Activated naive CD8-positive, alpha-beta T cell treated with anti-CD3 and anti-CD28 coated beads, Interleukin-2, amount 10 ng/mL, durations not matched to agents 7 days and 5 days (primary cell): Measurements from ENCODE around the gene VPS9D1. TPM values are rescaled to one million over a fixed set of nuclear protein-coding genes. Genes with fewer than 3 reads are reported as not detected.
"Not testable (repeated sequence)": the region's sequence is repeated elsewhere in the genome, so short reads cannot be mapped to it uniquely, and the experiment has no call there.

Experiments used
- ATAC-seq: fragments of 150-1000 bp; cut with Tn5 transposase; one replicate; pipeline ENCODE4 v1.10.0; 2021; ENCODE audit warnings: low read depth, moderate library complexity
- POLR2A ChIA-PET: fragments of 350-600 bp; sonication (Branson Sonifier 250); formaldehyde crosslinking; loops from one replicate; lab custom pipeline; 2021; ENCODE audit warnings: antibody characterized with exemption; lab: Charles Lee
- DNase-seq: peaks from one replicate; pipeline ENCODE4 v3.0.0; 2021
- H3K27ac Mint-ChIP-seq: one replicate; pipeline ENCODE4 v1.8.0; 2022; ENCODE audit warnings: mild to moderate bottlenecking, mixed read lengths
- H3K27me3 Mint-ChIP-seq: one replicate; pipeline ENCODE4 v1.8.0; 2022; ENCODE audit warnings: mild to moderate bottlenecking, moderate library complexity, mixed read lengths
- H3K36me3 Mint-ChIP-seq: one replicate; pipeline ENCODE4 v1.8.0; 2021; ENCODE audit warnings: mild to moderate bottlenecking, mixed read lengths
- H3K4me1 Mint-ChIP-seq: one replicate; pipeline ENCODE4 v1.8.0; 2021; ENCODE audit warnings: mixed read lengths
- H3K4me3 Mint-ChIP-seq: one replicate; pipeline ENCODE4 v1.8.0; 2022; ENCODE audit warnings: mild to moderate bottlenecking, moderate library complexity, mixed read lengths
- H3K9me3 Mint-ChIP-seq: one replicate; pipeline ENCODE4 v1.8.0; 2021; ENCODE audit warnings: mixed read lengths
- total RNA-seq, 2 experiments: library from RNA; stranded (reverse); gene quantifications; one replicate each; pipeline ENCODE4 v1.2.3, GENCODE V29; 2021

Gene VPS9D1
- total RNA-seq, 2 experiments from 2014 or later, result 10.3 to 12.8 TPM

DNA sequence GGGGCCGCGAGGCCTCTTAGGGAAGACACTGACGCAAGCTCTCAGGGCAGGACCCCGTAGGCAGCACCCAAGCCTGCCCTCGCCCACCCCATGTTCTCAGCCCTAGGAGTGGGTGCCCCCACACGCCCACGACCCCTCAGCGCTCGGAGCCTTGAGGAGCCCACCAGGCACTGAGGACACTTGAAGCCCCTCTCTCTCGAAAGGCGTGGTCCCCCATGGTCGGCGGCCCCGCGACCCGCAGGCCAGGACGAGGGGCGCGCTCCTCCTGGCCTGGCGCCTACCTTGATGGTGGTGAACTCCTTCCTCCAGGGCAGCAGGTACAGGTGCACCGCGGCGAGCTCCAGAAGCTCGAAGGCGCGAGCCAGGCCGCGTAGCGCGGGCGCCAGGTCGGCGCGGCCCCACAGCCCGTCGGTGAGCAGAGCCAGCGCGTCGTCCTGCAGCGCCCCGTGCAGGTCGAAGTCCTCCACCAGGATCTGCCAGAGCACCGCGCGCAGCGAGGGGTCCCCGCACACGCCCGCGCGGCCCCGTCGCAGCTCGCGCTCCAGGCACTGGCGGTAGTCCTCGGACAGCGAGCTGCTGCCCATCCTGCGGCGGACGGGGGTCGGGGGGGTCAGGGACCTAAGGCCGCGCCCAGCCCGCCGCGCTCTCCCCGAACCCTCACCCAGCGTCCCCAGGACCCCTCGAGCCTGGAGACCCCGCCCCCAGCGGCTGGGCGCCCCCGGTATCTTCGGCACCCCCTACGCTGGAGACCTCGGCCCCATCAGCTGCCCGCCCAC, 19.9 kb downstream of the VPS9D1 start:
- DNase-seq, result peak; percentile 78
- H3K9me3 Mint-ChIP-seq, result no peaks in the 10 kb centered on the region
- peak overlapping the region; percentile 74 for H3K27ac Mint-ChIP-seq
- peak overlapping the region; percentile 85 for H3K4me3 Mint-ChIP-seq
- POLR2A ChIA-PET, result interaction anchor here (0.5 to 5.1 kb wide), 14 partner anchors 10 to 216 kb away, joined by 3 to 28 read pairs (median 6); partner anchors contain the start of genes CDK10, TCF25, VPS9D1 and ZNF276
- H3K4me1 Mint-ChIP-seq, result peaks cover 13% of the 10 kb centered on the region
- H3K27me3 Mint-ChIP-seq, result no peaks in the 10 kb centered on the region
- no peaks in the 10 kb centered on the region for H3K36me3 Mint-ChIP-seq
- peak; percentile 40 for ATAC-seq

DNA sequence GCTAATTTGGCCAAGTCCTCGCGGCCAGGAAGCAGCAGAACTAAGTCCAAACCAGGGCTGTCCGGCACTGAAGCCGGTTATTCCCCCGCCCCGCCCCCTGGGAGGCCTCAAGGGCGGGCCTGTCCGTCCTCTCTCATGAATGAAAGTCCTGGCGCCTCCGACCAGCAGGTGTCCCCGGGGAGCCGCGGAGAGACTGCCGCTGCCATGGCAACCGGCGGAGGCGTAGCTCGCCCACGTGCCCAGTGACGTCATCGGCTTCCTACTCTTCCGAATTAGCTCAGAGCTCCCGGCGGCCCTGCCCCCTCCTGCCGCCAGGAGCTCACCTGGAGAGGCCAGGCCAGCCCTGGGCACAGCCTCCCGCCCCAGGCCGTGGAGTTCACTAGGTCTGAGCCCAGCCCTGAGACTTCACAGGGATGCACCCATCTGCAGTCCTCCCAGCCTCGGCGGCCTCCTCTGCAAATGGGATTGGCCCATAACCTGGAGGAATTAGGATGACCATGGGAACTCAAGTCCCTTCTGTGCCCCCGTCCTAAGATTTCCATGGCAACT, 20.5 kb downstream of the VPS9D1 start:
- Mint-ChIP-seq H3K4me3 (peak overlapping the region; percentile 85), H3K27me3 (no peaks in the 10 kb centered on the region), H3K4me1 (peaks cover 14% of the 10 kb centered on the region), H3K36me3 (no peaks in the 10 kb centered on the region), H3K9me3 (no peaks in the 10 kb centered on the region), H3K27ac (peak overlapping the region; percentile 48)
- DNase-seq (peak; percentile 95), ATAC-seq (peak; percentile 15)
- POLR2A ChIA-PET, result interaction anchor here (0.8 to 5.1 kb wide), 12 partner anchors 10 to 215 kb away, joined by 3 to 28 read pairs (median 7); partner anchors contain the start of genes CDK10, TCF25, VPS9D1 and ZNF276

DNA sequence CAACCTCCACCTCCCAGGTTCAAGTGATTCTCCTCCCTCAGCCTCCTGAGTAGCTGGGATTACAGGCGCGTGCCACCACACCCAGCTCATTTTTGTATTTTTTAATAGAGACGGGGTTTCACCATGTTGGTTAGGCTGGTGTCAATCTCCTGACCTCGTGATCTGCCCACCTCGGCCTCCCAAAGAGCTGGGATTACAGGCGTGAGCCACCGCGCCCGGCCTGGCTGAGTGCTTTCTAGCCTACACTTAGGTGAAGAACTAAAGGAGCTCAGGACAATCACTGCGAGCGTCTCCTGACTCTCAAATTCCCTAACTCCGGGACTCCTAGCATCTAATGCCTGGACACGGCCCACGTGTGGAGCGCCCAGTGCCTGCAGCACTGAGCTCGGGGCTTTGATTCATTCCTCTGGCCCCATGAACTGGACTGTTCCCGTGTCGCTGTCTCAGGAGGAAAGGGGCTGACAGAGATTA, 21.0 kb downstream of the VPS9D1 start:
- not testable (repeated sequence) for H3K36me3 Mint-ChIP-seq, H3K27me3 Mint-ChIP-seq, DNase-seq, H3K27ac Mint-ChIP-seq, ATAC-seq, H3K9me3 Mint-ChIP-seq
- H3K4me3 Mint-ChIP-seq, result peak overlapping the region; percentile 85
- H3K4me1 Mint-ChIP-seq, result peaks cover 14% of the 10 kb centered on the region
- POLR2A ChIA-PET, result interaction anchor here (0.8 to 5.1 kb wide), 10 partner anchors 11 to 215 kb away, joined by 3 to 28 read pairs (median 7); partner anchors contain the start of genes CDK10, VPS9D1 and ZNF276

DNA sequence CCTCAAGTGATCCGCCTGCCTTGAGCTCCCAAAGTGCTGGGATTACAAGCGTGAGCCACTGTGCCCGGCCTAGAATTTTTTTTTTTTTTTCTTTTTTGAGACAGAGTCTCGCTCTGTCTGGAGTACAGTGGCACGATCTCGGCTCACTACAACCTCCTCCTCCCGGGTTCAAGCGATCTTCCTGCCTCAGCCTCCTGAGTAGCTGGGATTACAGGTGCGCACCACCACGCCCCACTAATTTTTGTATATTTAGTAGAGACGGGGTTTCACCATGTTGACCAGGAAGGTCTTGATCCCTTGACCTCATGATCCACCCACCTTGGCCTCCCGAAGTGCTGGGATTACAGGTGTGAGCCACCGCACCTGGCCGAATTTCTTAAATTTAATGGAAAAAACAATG, 22.0 kb downstream of the VPS9D1 start:
- not testable (repeated sequence) for H3K9me3 Mint-ChIP-seq, H3K4me3 Mint-ChIP-seq, ATAC-seq, H3K36me3 Mint-ChIP-seq, H3K27me3 Mint-ChIP-seq, DNase-seq, H3K27ac Mint-ChIP-seq
- POLR2A ChIA-PET, result interaction anchor here (0.7 to 5.1 kb wide), 5 partner anchors 12 to 165 kb away, joined by 3 to 28 read pairs (median 7); partner anchors contain the start of genes CDK10, CHMP1A and SPATA33
- peaks cover 14% of the 10 kb centered on the region for H3K4me1 Mint-ChIP-seq

DNA sequence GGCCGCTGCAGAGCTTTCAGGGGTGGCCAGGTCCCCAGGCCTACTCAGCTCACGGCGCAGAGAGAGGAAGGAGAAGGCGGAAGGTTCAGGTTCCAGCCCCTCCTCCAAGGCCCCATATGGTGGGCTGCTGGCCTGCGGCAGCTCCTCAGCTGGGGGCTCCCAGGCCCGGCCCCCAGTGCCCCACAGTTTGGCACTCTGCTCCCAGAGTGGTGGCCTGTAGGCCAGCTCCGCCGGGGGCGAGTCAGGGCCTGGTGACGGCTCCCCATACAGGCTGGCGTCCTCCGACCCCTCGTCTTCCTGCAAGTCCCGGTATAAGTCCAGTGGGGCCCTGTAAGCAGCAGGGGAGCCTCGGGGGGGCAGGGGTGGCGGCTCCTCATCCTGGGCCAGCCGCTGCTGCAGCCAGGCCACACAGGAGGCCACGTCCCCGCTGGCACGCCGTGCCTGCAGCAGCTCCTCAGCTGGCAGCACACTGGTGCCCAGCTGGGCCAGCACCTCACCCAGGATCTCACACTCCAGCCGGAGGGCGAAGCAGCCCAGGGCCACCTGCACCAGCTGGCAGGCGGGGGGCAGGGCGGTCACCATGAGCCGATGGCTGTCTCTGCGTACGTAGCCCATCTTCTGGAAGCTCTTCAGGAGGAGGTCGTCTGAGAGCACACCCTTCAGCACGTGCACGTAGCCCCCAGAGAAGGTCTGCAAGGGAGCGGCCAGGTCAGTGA, 22.9 kb downstream of the VPS9D1 start:
- peaks cover 14% of the 10 kb centered on the region for H3K4me1 Mint-ChIP-seq
- H3K36me3 Mint-ChIP-seq, result peaks cover 6% of the 10 kb centered on the region
- H3K9me3 Mint-ChIP-seq, result no peaks in the 10 kb centered on the region
- no peaks in the 10 kb centered on the region for H3K27me3 Mint-ChIP-seq
- POLR2A ChIA-PET, result interaction anchor here (0.7 to 3.8 kb wide), 4 partner anchors 11 to 176 kb away, joined by 3 to 18 read pairs (median 6); partner anchors contain the start of genes CDK10, CHMP1A, SPATA33 and TCF25
- H3K27ac Mint-ChIP-seq, result no peak overlapping the region
- ATAC-seq, result no peak
- no peak for DNase-seq
- no peak overlapping the region for H3K4me3 Mint-ChIP-seq

DNA sequence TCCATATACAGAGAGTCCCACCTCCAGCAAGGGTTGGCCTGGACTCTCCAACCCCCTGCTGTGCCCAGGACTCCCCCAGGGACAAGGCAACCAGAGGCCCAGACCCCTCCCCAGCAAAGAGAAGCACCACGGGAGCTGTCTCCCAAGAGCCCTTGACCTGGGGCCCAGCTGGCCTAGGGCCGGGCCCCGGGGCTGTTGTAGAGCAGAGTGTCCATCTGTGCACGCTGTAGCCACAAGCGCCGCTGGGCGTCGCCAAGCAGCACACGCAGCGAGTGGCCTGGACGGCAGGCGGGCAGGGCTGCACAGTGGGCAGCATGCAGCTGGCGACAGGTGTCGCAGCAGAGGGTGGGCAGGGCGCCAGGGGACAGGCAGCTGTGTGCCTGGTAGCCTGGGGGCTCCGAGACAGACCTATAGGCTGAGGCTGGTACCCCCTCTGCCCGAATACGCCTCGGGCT, 23.5 kb downstream of the VPS9D1 start:
- Mint-ChIP-seq H3K36me3 (peaks cover 6% of the 10 kb centered on the region), H3K27ac (no peak overlapping the region), H3K4me1 (peaks cover 10% of the 10 kb centered on the region), H3K4me3 (no peak overlapping the region), H3K27me3 (no peaks in the 10 kb centered on the region), H3K9me3 (no peaks in the 10 kb centered on the region)
- POLR2A ChIA-PET, result interaction anchor here (0.7 to 3.8 kb wide), 3 partner anchors 10 to 176 kb away, joined by 5 to 18 read pairs (median 6); partner anchors contain the start of genes CDK10 and TCF25
- no peak for ATAC-seq
- DNase-seq, result no peak

DNA sequence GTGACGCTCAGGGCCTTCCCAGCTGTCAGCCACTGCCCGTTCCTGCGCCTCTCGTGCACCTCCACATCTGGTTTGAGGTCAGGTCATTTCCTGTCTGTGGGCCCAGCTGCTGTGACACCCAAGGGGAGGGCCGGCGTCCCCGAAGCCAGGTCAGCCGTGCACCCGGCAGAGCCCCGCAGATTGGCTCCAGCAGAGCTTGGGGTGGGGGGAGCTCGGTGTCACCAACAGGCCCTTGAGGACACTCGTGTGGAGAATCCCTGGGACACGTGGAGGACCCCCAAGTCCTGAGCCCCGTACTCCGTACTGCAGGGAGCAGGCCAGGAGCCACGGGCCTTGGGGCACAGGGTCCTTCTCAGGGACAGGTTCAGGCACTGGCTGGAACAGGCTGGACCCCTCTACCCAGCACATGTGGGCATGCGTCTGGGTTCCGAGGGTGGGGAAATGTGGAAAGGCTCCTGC, 24.0 kb downstream of the VPS9D1 start:
- DNase-seq, result peak; percentile 61
- POLR2A ChIA-PET, result interaction anchor here (1.0 to 3.8 kb wide), 2 partner anchors 10 to 177 kb away, joined by 5 to 18 read pairs; partner anchors contain the start of genes CDK10 and TCF25
- Mint-ChIP-seq H3K9me3 (no peaks in the 10 kb centered on the region), H3K27me3 (no peaks in the 10 kb centered on the region), H3K27ac (no peak overlapping the region), H3K36me3 (peaks cover 6% of the 10 kb centered on the region), H3K4me1 (peaks cover 10% of the 10 kb centered on the region), H3K4me3 (no peak overlapping the region)
- ATAC-seq, result no peak

DNA sequence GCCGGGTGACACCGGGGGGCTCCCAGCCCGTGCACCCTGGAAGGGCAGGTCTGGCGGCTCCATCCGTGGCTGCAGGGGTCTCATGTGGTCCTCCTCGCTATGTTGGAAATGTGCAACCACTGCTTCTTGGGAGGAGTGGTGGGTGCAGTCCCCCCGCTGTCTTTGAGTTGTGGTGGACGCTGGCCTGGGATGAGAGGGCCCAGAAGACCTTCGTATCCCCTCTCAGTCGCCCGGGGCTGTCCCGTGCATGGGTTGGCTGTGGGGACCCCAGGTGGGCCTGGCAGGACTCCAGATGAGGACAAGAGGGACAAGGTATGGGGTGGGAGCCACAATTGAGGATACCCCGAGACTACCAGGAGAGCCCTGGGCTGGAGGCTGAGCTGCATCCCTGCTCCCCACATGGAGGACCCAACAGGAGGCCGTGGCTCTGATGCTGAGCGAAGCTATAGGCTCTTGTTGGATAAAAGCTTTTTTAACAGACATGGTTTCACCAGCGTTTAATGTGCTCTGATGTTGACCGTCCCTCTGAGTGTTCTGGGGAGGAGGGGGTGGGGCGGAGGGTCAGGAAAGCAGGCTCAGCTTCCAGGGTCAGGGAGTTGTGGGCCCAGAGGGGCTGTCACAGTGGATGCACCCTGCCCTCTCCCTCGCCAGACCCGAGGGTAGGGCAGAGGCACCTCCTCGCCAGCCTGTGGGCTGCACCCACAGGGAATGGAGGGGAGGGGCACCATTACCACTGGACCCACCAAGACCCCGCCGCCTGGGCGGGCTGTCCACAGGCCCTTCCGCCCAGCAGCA, 24.6 kb downstream of the VPS9D1 start:
- no peak overlapping the region for H3K4me3 Mint-ChIP-seq
- POLR2A ChIA-PET, result interaction anchor here (0.7 to 3.8 kb wide), 2 partner anchors 9 to 177 kb away, joined by 3 to 18 read pairs; partner anchors contain the start of genes CDK10 and TCF25
- H3K4me1 Mint-ChIP-seq, result peaks cover 10% of the 10 kb centered on the region
- ATAC-seq, result no peak
- H3K36me3 Mint-ChIP-seq, result peaks cover 6% of the 10 kb centered on the region
- H3K9me3 Mint-ChIP-seq, result no peaks in the 10 kb centered on the region
- DNase-seq, result no peak
- H3K27me3 Mint-ChIP-seq, result no peaks in the 10 kb centered on the region
- H3K27ac Mint-ChIP-seq, result no peak overlapping the region

DNA sequence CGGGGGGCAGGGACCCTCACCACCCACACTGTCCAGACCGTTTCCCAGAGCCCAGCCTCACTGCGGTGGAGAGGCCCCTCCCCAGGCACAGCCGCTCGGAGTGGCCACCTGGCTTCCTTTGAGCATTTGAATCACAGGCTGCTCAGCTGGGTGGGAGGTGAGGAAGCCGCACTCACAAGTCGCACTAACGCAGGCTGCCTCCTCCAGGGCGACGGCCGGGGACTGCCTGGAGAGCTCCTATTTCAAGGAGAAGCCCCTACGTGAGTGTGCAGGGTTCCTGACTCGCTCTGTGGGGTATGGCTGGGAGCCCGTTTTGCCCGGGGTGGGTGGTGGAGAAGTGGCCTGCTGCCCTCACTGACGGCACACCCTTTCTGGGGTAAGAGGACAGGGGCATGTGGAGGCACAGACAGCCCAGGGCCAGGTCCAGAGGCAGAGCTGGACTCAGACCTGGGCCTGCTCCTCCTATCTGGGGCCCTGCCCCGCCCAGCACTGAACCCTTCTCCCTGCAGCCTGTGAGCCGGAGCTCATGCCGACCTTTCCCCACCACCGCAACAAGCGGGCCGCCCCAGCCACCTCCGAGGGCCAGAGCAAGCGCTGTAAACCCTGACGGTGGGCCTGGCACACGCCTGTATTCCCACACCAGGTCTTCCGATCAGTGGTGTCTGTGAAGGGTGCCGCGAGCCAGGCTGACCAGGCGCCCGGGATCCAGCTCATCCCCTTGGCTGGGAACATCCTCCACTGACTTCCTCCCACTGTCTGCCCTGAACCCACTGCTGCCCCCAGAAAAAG, 25.4 kb downstream of the VPS9D1 start:
- POLR2A ChIA-PET, result interaction anchor here (0.7 to 3.8 kb wide), 2 partner anchors 8 to 178 kb away, joined by 3 to 18 read pairs; partner anchors contain the start of genes CDK10 and TCF25

DNA sequence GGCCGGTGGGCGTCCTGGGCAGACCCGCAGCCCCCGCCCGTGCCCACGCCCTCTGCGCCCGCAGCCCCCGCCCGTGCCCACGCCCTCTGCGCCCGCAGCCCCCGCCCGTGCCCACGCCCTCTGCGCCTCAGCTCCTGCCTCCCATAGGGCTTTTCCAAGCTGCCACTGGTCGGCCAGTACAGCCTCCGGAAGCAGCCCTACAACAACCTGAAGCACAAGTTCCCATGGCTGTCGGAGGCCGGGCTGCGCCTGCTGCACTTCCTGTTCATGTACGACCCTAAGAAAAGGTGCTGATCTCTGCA, 26.0 kb downstream of the VPS9D1 start:
- DNase-seq, H3K9me3 Mint-ChIP-seq, H3K27me3 Mint-ChIP-seq, H3K27ac Mint-ChIP-seq, H3K4me1 Mint-ChIP-seq, H3K4me3 Mint-ChIP-seq, ATAC-seq, POLR2A ChIA-PET: not testable (repeated sequence)
- H3K36me3 Mint-ChIP-seq, result peaks cover 11% of the 10 kb centered on the region

More for the DNA sequence above, 25.4 kb downstream of the VPS9D1 start:
- H3K4me1 Mint-ChIP-seq, result peaks cover 10% of the 10 kb centered on the region
- no peak overlapping the region for H3K4me3 Mint-ChIP-seq
- H3K27me3 Mint-ChIP-seq, result no peaks in the 10 kb centered on the region
- peaks cover 8% of the 10 kb centered on the region for H3K36me3 Mint-ChIP-seq
- H3K27ac Mint-ChIP-seq, result no peak overlapping the region
- DNase-seq (no peak), ATAC-seq (no peak)
- H3K9me3 Mint-ChIP-seq, result no peaks in the 10 kb centered on the region

DNA sequence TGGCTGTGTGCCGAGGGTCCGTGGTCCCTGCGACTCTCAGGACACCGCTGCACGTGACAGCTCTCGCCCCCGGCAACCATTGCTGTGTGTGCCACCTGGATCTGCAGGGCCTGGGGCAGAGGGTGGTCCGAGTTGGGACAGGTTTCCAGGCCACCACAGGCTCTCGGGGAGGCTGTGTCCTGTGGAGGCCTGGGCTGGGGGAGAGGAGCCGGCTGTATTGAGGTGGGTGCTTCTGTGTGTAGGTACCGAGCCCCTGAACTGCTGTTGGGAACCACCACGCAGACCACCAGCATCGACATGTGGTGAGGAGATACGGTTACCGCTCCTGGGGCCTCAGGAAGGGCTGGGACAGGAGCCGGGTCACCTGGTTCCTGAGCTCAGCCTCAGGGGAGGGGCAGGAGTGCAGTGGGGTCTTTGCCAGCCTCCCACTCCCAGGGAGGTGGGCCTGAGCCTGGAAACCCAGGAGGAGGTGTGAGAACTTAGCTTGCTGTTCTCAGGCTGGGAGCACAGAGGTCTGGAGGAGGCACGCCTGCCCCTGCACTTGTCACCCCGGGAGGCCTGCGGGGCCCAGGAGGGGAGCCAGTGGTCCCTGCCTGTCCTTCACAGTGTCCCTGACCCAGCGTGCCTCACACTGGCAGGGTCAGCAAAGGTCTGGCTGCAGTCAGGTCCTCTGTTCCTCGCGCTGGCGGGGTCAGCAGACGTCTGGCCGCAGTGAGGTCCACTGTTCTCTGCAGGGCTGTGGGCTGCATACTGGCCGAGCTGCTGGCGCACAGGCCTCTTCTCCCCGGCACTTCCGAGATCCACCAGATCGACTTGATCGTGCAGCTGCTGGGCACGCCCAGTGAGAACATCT, 26.5 kb downstream of the VPS9D1 start:
- Mint-ChIP-seq H3K27me3 (no peaks in the 10 kb centered on the region), H3K4me3 (no peak overlapping the region), H3K9me3 (no peaks in the 10 kb centered on the region), H3K36me3 (peaks cover 11% of the 10 kb centered on the region), H3K4me1 (peaks cover 9% of the 10 kb centered on the region), H3K27ac (no peak overlapping the region)
- no peak for DNase-seq
- POLR2A ChIA-PET, result interaction anchor here (0.9 kb wide), 1 partner anchor 179 kb away, joined by 3 read pairs; the partner anchor contains the start of gene TCF25
- ATAC-seq, result no peak
